Astrocyte of the spinal cord (primary cell): ENCODE data around the gene SUGCT.

Experiments used
- DNase-seq: peaks from one replicate; pipeline ENCODE4 v3.0.0; 2011; ENCODE audit warnings: low read depth, low spot score
- H3K4me3 ChIP-seq: 2 replicates; pipeline ENCODE4 v1.5.1; 2011; ENCODE audit warnings: low read depth, mild to moderate bottlenecking, low read length, moderate library complexity
- in situ Hi-C: cut with HindIII; loops from 2 replicates; pipeline ENCODE4 v1.10.0; 2017; ENCODE audit warnings: low sequenced_read_pairs
- TF ChIP-seq, protein P1 (sequence below): IDR thresholded peaks from 2 replicates; pipeline ENCODE4 v1.5.1; 2012; ENCODE audit warnings: low read depth, mild to moderate bottlenecking, low read length, inconsistent platforms

The SUGCT gene

DNA sequence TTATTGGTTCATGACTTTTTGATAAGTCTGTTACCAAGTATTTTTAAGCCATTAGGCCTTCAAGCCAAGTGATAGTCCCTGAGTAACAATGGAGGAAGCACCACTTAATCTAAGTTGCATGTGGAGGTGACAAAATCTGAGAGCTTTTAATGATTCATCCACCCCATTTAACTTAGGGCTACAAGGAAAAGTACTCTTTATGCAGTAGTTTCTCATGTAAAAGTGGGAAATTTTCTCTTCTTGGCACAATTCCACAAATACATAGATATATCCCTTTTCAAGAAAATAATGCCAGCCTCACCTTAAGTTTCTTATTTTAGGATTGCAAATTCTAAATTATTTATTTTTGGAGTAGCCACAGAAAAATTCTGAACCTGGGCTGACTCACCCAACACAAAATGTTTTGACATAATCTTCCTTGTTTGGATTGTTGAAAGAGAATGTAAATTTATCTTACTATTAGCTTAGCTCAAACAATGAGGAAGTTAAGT is 85.7 kb downstream of the SUGCT start:
- no peak overlapping the region for H3K4me3 ChIP-seq
- DNase-seq: peak; percentile 72
- in situ Hi-C loops: no loop called here
- TF ChIP-seq, protein P1, sequence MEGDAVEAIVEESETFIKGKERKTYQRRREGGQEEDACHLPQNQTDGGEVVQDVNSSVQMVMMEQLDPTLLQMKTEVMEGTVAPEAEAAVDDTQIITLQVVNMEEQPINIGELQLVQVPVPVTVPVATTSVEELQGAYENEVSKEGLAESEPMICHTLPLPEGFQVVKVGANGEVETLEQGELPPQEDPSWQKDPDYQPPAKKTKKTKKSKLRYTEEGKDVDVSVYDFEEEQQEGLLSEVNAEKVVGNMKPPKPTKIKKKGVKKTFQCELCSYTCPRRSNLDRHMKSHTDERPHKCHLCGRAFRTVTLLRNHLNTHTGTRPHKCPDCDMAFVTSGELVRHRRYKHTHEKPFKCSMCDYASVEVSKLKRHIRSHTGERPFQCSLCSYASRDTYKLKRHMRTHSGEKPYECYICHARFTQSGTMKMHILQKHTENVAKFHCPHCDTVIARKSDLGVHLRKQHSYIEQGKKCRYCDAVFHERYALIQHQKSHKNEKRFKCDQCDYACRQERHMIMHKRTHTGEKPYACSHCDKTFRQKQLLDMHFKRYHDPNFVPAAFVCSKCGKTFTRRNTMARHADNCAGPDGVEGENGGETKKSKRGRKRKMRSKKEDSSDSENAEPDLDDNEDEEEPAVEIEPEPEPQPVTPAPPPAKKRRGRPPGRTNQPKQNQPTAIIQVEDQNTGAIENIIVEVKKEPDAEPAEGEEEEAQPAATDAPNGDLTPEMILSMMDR: no peak

DNA sequence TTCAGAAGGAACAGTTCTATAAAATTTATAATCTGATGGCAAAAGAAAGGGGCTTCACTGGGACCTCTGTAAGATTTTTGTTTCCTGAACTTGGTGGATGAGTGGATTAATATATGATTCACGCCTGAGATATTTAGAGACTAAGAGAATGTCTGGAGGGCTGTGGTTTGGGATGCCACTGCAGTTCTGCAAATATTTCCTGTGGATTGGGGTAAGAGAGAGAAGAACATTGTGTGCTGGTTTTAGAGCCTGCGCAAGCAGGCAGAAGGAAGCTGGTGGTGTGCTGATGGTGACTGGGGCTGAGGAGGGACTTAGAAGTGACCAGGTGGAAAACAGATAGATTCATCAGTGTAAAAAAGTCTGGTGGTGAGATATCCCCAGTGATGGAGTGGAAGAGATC is 87.0 kb downstream of the SUGCT start:
- no peak overlapping the region for H3K4me3 ChIP-seq
- peak; percentile 97 for DNase-seq
- in situ Hi-C loops: no loop called here
- TF ChIP-seq, protein P1: no peak

DNA sequence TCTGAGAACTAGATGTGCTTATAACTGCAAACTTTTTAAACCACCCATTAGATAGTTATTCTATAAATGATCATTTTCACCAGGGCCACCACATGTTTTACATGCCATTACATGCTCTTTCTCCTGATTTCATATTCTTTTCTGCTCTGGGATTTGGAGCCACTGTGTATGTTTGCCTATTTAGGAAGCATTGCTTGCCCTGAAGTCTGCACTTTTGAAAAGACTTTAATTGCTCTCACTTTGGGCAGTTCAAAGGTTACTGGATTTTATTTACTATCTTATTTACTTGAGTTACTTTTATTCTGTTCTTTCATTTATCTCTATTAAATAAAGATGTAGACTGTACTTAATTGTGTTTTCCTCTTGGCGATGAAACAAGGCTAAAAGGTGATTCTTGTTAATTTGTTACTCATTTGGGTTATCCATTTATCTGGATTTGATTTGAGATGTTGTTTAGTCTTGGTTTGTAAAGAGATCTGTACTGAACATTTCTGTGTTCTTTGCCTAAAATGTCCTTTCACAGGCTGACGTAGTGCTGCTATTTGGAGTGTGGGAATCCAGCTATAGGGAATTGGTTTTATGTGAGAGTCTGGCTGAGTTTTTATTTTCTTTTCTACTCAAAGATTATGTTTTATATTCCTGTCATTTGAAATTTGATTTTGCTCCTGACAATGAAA is 88.8 kb downstream of the SUGCT start:
- H3K4me3 ChIP-seq: no peak overlapping the region
- in situ Hi-C loops: no loop called here
- peak; percentile 29 for DNase-seq
- TF ChIP-seq, protein P1: no peak

DNA sequence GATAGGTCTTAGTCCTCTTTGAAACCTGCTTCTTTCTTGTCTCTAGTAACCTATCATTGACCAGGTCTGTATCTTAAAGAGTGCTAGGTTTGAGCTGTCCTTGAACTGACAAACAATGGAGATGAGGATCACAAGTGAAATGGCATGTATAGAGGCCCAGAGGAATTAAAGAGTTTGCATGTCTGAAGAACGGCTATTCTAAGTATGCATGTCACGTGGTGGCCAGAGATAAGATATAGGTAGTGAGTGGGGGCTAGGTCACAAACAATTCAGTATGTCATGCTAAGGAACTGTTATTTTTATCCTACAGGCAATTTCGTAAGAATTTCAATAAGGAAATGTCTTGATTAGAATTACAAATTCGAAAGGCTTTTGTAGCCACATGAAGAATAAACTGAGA is 95.3 kb downstream of the SUGCT start:
- H3K4me3 ChIP-seq: no peak overlapping the region
- DNase-seq: no peak
- TF ChIP-seq, protein P1: no peak
- in situ Hi-C loops: no loop called here

DNA sequence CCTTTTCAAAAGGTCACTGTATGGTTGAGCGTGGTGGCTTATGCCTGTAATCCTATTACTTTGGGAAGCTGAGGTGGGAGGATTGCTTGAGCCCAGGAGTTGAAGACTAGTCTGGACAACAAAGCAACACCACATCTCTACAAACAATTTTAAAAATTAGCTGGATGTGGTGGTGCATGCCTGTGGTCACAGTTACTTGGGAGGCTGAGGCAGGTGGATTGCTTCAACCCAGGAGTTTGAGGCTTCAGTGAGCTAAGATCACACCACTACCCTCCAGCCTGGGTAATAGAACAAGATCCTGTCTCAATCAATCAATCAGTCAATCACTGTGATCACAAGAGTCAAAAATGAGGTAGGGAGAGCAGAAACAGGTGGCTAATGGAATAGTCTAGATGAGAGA is 97.0 kb downstream of the SUGCT start:
- no peak overlapping the region for H3K4me3 ChIP-seq
- in situ Hi-C loops: no loop called here
- DNase-seq: no peak
- TF ChIP-seq, protein P1: no peak

DNA sequence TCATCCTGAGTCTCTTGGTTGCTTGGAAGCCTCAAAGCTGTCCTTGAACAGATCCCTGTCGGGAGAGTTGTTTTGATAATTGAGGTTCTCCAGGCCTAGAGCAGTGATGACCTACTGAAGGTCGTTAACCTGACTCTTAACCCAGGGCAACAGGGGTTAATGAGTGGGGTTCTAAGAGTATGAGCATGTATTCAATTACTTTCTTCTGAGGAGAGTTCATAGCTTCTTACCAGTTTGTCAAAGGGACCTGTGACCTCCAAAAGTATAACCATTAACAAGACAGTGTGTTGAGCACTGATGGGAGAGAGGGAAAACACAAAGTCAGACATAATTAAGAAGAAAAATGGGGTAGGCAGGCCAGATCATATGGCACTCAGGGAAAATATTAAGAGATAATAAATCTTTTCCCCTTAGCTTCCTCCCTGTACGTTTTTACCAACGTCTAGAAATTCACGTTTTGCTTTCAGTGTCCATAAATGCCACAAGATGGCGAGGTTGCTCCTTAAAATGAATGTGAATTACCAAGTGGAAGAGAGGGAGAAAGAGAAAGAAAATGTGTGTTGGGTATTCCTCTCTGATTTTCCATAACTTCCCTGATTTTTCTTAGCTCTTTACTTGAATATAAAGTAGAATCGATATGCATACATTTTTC is 97.6 kb downstream of the SUGCT start:
- in situ Hi-C loops: no loop called here
- no peak overlapping the region for H3K4me3 ChIP-seq
- TF ChIP-seq, protein P1: peak; percentile 54
- DNase-seq: peak; percentile 83
